ENCODE measurements around the gene BPIFB2. TPM values are rescaled to one million over a fixed set of nuclear protein-coding genes. Genes with fewer than 3 reads are reported as not detected.

Gene BPIFB2
- polyA plus RNA-seq, 1 of the 3 experiments (the other 2 are of a cell fraction): not detected

DNA sequence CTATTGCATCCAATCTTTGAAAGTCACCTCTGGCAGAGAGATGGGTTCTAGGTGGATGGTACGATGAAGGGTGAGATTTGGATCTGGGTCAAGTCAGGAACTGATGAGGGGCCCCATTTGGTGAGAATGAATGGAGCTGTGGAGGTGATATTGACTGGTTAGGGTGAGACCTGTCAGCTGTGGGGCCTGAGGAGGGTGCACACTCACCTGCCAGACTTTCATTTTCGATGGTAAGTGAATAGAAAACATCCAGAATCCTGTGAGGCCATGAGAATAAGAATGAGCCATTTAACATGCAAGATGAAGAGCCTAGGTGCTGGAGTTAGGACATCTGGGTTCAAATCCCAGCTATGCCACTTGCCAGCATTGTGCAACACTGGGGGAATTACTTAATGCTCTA lies 10.1 kb upstream of the BPIFB2 start:
- no peaks in the 10 kb centered on the region for H3K9me3 ChIP-seq
- WGBS (ENCODE audit: low lambda C conversion rate): 0% methylated on average over 2 of the region's 2 CpGs
- H3K27me3 ChIP-seq (ENCODE audit: insufficient read depth): peaks cover 6% of the 10 kb centered on the region; the same call in 1 of the 2 replicates
- H4K20me1 ChIP-seq (ENCODE audit: insufficient read depth): no peaks in the 10 kb centered on the region
- H3K36me3 ChIP-seq (replicated peaks in 1 of 2; ENCODE audit: control insufficient read depth in 1 of 2, insufficient read depth in 2 of 2, low read length in 1 of 2): no peaks in the 10 kb centered on the region
- no peak for DNase-seq
- no peaks in the 10 kb centered on the region for H3K79me2 ChIP-seq (ENCODE audit: insufficient read depth)
- ChIA-PET POLR2A (no interaction called here), CTCF (no interaction called here)
- no peaks in the 10 kb centered on the region for H3K9me2 ChIP-seq
- TF ChIP-seq NFIC (IDR thresholded peaks at IDR 0.05; ENCODE audit: borderline replicate concordance) (no peak), JUND (IDR thresholded peaks at IDR 0.05) (no peak), GABPA (IDR thresholded peaks at IDR 0.05; ENCODE audit: low read depth) (no peak), TEAD4 (IDR thresholded peaks at IDR 0.05; ENCODE audit: borderline replicate concordance, insufficient read depth) (no peak), NRF1 (IDR thresholded peaks at IDR 0.05; ENCODE audit: low read depth, low read length) (no peak), SIN3A (IDR thresholded peaks at IDR 0.05; ENCODE audit: borderline replicate concordance, low read depth, low read length) (no peak), RFX5 (IDR thresholded peaks at IDR 0.05; ENCODE audit: low read length) (no peak), EP300 (IDR thresholded peaks at IDR 0.05; ENCODE audit: borderline replicate concordance in 1 of 2, low read depth in 1 of 2, low read length in 1 of 2) (no peak), GATA2 (CRISPR knock-in tag; IDR thresholded peaks at IDR 0.05) (no peak), FOXJ3 (CRISPR knock-in tag; IDR thresholded peaks at IDR 0.05) (no peak)
- TF ChIP-seq, protein P1, sequence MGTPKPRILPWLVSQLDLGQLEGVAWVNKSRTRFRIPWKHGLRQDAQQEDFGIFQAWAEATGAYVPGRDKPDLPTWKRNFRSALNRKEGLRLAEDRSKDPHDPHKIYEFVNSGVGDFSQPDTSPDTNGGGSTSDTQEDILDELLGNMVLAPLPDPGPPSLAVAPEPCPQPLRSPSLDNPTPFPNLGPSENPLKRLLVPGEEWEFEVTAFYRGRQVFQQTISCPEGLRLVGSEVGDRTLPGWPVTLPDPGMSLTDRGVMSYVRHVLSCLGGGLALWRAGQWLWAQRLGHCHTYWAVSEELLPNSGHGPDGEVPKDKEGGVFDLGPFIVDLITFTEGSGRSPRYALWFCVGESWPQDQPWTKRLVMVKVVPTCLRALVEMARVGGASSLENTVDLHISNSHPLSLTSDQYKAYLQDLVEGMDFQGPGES (IDR thresholded peaks at IDR 0.05; ENCODE audit: low read depth, low read length): no peak
- TF ChIP-seq, protein P2, sequence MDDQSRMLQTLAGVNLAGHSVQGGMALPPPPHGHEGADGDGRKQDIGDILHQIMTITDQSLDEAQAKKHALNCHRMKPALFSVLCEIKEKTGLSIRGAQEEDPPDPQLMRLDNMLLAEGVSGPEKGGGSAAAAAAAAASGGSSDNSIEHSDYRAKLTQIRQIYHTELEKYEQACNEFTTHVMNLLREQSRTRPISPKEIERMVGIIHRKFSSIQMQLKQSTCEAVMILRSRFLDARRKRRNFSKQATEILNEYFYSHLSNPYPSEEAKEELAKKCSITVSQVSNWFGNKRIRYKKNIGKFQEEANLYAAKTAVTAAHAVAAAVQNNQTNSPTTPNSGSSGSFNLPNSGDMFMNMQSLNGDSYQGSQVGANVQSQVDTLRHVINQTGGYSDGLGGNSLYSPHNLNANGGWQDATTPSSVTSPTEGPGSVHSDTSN (IDR thresholded peaks at IDR 0.05): no peak
- TF ChIP-seq, protein P3, sequence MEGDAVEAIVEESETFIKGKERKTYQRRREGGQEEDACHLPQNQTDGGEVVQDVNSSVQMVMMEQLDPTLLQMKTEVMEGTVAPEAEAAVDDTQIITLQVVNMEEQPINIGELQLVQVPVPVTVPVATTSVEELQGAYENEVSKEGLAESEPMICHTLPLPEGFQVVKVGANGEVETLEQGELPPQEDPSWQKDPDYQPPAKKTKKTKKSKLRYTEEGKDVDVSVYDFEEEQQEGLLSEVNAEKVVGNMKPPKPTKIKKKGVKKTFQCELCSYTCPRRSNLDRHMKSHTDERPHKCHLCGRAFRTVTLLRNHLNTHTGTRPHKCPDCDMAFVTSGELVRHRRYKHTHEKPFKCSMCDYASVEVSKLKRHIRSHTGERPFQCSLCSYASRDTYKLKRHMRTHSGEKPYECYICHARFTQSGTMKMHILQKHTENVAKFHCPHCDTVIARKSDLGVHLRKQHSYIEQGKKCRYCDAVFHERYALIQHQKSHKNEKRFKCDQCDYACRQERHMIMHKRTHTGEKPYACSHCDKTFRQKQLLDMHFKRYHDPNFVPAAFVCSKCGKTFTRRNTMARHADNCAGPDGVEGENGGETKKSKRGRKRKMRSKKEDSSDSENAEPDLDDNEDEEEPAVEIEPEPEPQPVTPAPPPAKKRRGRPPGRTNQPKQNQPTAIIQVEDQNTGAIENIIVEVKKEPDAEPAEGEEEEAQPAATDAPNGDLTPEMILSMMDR (IDR thresholded peaks at IDR 0.05): no peak
- TF ChIP-seq, protein P4, sequence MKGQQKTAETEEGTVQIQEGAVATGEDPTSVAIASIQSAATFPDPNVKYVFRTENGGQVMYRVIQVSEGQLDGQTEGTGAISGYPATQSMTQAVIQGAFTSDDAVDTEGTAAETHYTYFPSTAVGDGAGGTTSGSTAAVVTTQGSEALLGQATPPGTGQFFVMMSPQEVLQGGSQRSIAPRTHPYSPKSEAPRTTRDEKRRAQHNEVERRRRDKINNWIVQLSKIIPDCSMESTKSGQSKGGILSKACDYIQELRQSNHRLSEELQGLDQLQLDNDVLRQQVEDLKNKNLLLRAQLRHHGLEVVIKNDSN (IDR thresholded peaks at IDR 0.05; ENCODE audit: borderline replicate concordance, low read depth): no peak
- H3K4me2 ChIP-seq: no peak overlapping the region
- no peak overlapping the region for H3K9ac ChIP-seq
- H3K4me1 ChIP-seq (ENCODE audit: control insufficient read depth in 1 of 2, insufficient read depth in 2 of 2, low read depth in 1 of 2, low read length in 1 of 2): no peaks in the 10 kb centered on the region
- H2AFZ ChIP-seq (ENCODE audit: low read depth): no peak overlapping the region
- no peaks in the 10 kb centered on the region for H3F3A ChIP-seq (replicated peaks; ENCODE audit: insufficient read depth)
- H3K4me3 ChIP-seq (ENCODE audit: low read depth in 2 of 2, low read length in 1 of 2): no peak overlapping the region
- no peak overlapping the region for H3K27ac ChIP-seq (ENCODE audit: low read depth in 2 of 2, low read length in 1 of 2)

All from SK-N-SH (cell line).